ENCODE data around the gene ARHGAP25.
A peak's percentile ranks its signal among the peaks of the same experiment; 100 is the strongest.

The ARHGAP25 gene

GRCh38 chr2:68717305-68717661, 17.3 kb upstream of the ARHGAP25 start:
- DNase-seq (ENCODE audit: low read depth) = no peak

DNA sequence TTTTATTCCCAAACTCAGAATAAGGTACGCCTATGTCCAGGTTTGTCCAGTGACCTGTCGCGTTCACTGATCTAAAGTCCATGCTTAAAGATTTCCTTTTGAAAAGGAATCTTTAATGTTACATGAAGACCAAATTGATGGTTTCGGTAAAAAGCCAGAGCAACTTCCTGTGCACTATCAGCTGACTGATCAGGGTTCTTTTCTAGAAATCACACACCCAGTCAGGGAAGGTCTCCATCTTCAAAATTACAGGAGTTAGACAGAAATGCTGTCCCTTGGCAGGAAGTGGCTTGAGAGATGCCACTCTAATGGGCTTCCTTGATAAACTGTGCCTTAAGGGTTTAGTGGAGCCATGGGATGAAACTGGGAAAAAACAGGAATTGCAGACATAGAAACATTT, 14.7 kb upstream of the ARHGAP25 start:
- DNase-seq (ENCODE audit: low read depth) = no peak

DNA sequence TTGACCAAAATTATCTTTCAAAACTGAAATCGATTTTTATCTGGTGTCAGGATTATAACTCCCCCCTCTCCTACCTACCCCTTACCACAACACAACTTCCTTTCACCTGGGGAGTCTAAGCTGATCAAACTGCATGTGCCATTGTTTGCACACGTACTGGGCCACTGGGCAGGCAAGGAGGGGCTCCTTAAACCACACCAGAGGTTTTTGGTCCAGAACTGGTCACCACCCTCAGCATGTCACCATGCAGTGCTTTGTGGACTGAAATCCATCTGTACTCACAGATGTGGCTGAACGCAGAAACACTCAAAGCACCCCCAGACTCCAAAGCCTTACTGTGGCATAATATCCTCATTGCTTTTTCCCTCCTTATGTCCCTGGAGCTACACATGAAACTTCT, 13.9 kb upstream of the ARHGAP25 start:
- DNase-seq (ENCODE audit: low read depth) = no peak

DNA sequence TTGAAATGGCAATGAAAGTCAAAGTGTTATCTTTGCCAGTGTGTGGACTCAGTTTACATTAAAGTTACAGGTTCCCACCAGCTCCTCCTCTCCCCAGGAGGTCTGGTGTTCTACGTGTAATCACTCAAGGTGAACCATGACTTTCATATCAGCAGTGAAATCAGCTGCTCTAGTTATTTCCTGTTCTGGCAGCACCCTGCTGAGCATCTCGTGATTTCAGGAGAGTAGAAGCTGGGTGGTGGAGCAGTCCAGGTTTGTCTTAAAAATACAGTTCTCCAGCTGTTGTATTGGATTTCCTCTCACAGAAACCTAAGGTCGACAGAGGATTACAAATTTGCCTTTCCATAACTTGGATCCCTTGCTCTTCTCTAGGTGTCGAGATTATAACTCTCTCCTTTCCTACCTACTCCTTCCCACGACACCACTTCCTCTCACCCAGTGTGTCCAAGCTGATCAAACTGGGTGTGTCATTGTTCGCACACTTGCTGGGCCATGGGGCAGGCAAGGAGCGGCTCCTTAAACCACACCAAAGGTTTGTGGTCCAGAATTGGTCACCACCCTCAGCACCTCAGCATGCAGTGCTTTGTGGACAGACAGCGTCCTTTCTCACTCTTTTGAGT, 13.0 kb upstream of the ARHGAP25 start:
- DNase-seq (ENCODE audit: low read depth) = no peak

- DNase-seq (ENCODE audit: low read depth) = no peak
Measured at GRCh38 chr2:68722712-68723111, 11.9 kb upstream of the ARHGAP25 start.

GRCh38 chr2:68723181-68723580, 11.4 kb upstream of the ARHGAP25 start:
- no peak for DNase-seq (ENCODE audit: low read depth)

DNA sequence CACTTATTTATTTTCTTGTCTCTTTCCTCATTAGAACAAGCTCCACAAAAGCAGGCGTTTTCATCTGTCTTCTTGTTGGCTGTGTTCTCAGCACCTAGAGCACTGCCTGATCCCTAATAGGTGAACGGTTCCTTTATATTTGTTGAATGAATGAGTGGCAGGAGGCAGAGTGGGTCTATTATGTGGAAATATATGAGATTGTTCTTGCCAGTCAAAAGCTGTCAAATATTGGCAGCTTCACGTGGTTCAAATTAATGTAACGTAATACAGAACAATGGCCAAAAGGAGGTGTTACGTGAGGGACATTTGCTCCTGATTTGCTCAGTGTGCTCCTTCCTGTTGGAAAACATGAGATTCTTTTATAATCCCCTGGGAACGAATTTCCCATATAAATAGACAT, 8.5 kb upstream of the ARHGAP25 start:
- DNase-seq (ENCODE audit: low read depth) = no peak

- peak; percentile 59 for DNase-seq (ENCODE audit: low read depth)
Measured at GRCh38 chr2:68726608-68727367, 7.8 kb upstream of the ARHGAP25 start.

- DNase-seq (ENCODE audit: low read depth) = no peak
Measured at GRCh38 chr2:68727683-68728375, 6.8 kb upstream of the ARHGAP25 start.

DNA sequence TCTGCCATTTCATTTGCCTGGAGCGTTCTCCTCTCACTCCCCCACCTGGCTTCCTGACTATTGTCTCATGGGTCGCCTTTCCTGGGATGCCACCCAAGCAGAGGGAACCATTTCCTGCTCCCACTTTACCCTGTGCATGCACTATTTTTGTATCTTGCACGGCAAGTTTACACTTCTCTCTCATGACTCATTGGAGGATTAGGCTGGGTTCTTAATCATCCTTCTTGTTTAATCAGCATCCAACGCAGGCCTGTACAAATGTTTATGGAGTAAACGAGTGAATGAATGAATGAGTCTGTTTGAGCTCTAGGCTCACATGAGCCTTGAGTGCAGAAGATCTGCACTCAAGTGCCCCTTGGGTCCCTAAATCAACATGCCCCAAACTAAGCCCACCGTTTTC, 3.8 kb upstream of the ARHGAP25 start:
- no peak for DNase-seq (ENCODE audit: low read depth)

DNA sequence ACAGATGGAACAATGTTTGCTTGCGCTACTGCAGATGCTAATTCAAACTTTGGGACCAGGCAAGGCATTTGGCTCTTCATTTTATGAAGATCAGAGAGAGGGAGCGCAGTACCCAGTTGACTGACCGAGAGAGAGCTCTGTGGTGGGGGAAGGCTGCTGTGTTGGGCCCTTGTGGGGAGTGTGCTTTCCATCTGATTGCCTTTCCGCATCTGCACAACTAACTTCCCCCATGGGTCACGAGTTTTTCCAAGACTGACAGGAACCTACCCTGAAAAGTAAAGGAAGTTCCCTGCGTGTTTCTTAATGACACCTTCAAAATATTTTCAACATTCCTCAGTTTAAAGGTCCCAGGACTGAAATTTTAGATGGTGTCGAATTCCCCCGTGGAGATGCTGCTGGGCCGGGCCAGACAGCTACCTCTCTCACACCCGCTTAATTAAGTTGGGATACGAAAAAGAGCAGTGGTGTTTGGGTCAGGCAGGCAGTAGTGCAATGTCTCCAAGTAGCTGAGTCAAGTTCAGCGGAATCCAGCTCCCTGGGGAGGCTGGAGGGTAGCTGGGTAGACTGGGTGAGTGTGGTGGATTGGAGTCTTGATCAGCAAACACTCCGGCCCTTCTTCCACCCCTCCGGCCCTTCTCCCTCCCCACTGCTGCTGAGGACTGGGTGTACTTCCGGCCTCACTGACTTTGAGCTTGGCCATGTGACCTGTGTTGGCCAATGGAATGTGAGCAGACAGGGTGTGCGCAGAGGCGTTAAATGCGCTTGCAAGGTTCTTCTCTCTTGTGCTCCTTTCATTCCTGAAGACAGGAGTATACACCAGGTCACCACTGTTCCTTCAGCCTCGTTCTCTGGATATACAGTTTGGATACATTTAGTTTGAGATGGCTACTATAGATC, 2.3 kb upstream of the ARHGAP25 start:
- DNase-seq (ENCODE audit: low read depth) = no peak

DNA sequence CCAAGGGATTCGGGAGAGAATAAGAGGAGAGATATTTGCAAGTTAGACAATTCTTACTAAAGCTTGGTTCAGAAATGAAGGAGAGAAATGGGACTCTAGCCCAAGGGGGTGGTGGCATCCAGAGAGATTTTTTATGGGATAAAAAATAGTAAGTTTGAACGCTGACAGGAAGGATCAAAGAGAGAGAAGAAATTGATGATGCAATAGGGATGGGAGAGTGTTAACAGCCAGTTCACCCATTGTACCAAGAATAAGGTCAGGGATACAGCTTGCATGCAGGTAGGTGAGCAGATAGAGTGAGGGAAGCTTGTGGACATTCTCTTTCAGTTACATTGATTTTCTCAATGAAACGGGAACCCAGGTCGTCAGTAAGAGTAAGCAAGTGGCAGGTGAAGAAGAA, 1.2 kb upstream of the ARHGAP25 start:
- DNase-seq (ENCODE audit: low read depth) = no peak

DNA sequence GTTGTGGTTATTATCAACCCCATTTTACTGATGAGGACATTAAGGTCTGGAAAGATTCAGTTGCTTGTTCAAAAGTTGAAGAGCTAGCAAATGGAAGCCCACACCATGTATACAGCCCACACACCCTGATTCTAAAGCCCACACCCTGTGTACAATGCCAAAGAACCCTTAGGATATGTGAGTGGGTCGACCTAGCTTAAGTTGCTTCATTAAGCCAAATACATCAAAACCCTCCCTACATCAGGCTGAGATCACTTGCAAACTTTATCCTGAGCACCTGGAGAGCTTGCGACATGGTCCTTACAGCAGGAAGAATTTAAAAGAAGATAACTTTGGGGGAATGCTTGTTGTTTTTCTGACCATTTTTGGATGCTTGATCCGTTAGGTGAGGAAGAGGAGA, 435 bp upstream of the ARHGAP25 start:
- DNase-seq (ENCODE audit: low read depth) = no peak

DNA sequence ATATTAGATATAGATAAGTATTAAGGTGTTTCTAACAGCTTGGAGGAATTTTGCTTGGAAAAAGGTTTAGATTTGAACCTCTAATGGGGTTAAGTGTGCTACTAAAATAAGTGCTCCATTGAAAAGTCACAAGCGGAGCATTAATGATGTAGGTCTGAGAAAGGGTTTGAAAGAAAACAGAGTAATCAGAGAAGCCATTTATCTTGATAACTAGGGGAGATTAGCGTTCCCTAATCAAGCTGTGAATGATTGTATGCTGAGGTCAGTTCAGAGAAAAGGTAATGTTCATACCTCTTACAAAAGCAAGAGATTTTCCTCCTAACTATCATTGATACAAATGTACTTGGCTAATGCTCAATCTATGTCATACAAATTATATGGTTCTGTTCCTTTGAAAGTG, 1.5 kb downstream of the ARHGAP25 start:
- DNase-seq (ENCODE audit: low read depth) = no peak

DNA sequence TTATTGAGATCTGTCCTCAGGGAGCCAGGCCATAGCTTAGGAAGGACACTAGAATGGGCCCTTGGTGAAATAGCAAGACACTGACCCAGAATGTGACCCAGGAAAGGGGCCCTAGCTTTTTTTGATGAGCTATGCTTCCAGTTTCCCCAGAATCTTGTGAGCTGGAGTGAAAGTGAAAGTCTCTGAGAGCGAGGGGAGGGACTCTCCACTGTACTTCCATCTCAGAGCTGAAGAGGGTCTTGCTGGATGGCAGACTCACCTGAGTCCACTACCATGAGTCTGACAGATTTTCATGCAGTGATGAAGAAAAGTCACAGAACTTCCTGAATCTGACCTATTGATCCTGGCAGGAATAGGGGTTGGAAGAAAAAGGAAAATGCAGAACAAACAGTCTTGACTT, 3.1 kb downstream of the ARHGAP25 start:
- no peak for DNase-seq (ENCODE audit: low read depth)

- no peak for DNase-seq (ENCODE audit: low read depth)
Measured at GRCh38 chr2:68738906-68739594, 4.4 kb downstream of the ARHGAP25 start.

GRCh38 chr2:68739595-68740399, 5.2 kb downstream of the ARHGAP25 start:
- no peak for DNase-seq (ENCODE audit: low read depth)

GRCh38 chr2:68740400-68740914, 5.8 kb downstream of the ARHGAP25 start:
- no peak for DNase-seq (ENCODE audit: low read depth)

DNA sequence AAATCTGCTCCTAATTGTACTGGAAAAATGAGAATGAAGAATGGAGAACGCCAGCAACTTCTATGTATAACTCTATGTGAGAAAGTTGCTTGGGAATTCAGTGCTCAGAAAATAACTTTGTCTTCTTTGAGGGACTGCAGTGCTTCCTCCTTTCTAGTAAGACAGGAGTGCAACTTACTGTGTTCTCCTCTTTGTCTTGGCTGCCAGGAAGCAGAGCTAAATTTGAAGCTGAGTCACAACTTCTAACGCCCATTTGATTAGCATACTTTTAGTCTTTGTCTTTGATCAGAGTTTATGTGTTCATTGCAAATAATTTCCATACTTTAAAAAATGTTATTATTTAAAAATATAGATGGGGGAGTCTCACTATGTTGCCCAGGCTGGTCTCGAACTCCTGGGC, 6.6 kb downstream of the ARHGAP25 start:
- DNase-seq (ENCODE audit: low read depth) = no peak

- DNase-seq (ENCODE audit: low read depth) = no peak
Measured at GRCh38 chr2:68741805-68742306, 7.2 kb downstream of the ARHGAP25 start.

Measured in activated T-cell treated with anti-CD3 and anti-CD28 coated beads for 1 hour (primary cell).